HuH-7.5 (cell line): Measurements from ENCODE around the gene SLC9A3.

Experiments
- DNase-seq: peaks from one replicate; pipeline ENCODE4 v3.0.0; 2011; ENCODE audit warnings: low spot score

The SLC9A3 gene

DNA sequence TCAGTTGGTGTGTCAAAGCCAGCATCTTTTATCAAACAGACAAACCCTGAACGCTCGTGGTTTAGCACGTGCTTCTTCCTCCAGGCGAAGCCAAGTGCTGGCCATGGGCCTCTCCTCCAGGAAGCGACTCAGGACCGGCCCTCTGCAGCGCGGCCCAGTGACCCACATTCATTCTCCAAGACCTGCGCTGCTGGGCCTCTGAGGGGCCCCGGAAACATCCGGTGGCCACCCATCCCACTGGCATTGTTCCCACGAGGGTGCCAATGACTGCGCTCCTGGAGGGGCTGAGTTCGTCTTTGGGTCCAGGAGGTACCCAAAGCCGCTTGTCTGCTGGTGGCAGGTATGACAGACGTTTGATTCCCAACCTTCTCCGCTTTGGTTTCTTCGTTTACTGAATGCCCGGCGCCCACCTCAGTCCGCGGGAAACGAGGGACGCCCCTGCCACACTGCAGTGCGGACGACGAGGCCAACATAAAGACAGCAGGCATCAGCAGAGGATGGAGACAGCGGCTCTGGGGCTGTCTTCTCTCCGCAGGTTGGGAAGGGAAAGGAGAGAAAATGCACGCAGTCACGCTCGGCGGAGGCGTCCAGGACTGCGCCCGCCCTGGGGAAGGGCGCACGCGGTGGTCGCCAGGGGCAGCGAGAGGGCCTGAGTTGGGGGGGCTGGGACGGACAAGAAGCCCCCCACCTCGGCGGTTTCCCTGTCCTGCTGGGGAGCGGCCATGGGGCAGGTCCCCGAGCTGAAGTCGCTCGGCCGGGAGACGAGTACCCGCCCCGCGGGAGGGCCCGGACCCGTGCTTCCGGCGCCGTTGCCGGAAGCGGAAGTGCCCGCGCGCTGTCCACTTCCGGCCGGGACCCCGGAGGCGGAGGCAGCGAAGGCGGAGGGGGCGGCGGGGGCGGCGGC, 81.7 kb downstream of the SLC9A3 start, which contains the start of gene EXOC3:
EXOC3 (plus strand) TSS at position 842 of the 904 bp plus-strand sequence. CDS start 3,030 bp downstream, outside the sequence.
- DNase-seq: peak; percentile 89

DNA sequence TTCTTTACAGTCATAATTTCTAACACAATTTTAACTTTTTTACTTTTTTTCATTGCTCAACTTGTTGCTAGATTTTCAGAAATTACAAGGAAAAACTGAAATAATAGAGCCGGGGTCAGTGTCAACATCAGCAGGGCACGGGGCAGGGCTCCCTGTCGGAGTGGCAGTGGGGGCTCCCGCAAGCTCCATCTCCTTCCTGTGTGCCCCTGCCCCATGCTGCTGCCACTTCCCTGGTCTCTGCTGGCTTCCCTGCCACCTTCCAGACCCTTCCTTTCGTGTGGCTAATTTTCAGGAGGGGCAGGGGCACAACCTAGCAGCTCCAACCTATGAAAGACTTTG, 82.3 kb downstream of the SLC9A3 start:
- no peak for DNase-seq

GRCh38 chr5:440401-441201, 83.6 kb downstream of the SLC9A3 start:
- DNase-seq: no peak

GRCh38 chr5:439636-440035, 84.6 kb downstream of the SLC9A3 start:
- no peak for DNase-seq

DNA sequence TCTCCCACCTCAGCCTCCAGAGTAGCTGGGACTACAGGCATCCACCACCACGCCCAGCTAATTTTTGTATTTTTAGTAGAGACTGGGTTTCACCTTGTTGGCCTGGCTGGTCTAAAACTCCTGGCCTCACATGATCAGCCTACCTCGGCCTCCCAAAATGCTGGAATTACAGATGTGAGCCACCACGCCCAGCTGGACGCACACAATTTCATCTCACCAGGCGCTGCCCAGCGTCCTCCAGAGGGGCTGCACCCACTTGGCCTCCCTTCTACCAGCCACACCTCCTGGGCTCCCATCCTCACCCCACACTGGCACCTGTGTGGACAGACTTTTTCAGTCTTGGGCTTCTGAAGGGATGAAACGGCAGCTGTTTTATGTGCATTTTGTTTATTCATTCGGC, 85.1 kb downstream of the SLC9A3 start:
- DNase-seq: no peak

- no peak for DNase-seq
Measured at GRCh38 chr5:438481-438981, 85.7 kb downstream of the SLC9A3 start.

- DNase-seq: no peak
Measured at GRCh38 chr5:437281-437771, 86.9 kb downstream of the SLC9A3 start.

DNA sequence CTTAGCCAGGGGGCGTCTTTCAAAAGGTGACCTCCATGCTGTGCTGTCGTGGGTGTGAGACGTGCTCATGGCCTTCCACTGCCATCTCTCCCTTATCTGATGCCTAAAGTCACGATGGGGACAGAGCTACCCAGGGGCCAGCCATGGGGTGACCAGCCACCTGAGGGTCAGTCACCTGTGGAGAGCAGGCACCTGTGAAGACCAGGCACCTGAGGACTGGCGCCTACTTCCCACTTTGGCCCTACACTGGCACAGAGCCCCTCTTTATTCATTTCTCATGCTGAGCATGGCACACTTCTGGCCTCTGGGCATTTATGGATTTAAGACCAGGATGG, 87.6 kb downstream of the SLC9A3 start:
- no peak for DNase-seq

DNA sequence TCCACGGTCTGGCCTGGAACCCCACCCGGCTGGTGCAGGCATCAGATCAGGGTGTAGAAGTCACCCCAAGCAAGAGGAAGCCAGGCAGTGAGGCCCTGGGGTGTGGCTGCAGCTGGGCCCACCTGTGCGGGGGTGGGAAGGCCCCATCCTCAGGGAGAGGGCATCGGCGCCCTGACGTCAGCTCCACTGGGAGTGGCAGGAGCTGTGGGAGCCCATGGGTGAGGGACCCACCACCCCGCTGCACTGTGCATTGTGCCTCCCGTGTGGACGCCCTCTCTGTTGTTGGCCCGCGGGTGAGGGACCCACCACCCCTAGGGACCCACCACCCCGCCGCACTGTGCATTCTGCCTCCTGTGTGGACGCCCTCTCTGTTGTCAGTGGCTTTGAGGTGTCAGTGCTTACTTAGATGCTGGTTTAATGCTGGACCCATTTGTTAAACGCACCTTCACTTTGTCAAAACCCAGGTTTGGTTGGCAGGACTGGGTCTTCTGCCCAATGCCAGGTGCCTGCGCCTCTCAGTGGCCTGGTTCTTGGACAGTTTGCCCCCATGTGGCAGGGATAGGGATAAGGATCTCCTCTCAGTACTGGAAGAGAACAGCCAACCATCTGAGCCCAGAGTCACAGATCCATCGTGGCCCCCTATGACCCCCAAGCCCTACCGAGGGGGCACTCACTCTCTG, 88.1 kb downstream of the SLC9A3 start:
- DNase-seq: peak; percentile 67

DNA sequence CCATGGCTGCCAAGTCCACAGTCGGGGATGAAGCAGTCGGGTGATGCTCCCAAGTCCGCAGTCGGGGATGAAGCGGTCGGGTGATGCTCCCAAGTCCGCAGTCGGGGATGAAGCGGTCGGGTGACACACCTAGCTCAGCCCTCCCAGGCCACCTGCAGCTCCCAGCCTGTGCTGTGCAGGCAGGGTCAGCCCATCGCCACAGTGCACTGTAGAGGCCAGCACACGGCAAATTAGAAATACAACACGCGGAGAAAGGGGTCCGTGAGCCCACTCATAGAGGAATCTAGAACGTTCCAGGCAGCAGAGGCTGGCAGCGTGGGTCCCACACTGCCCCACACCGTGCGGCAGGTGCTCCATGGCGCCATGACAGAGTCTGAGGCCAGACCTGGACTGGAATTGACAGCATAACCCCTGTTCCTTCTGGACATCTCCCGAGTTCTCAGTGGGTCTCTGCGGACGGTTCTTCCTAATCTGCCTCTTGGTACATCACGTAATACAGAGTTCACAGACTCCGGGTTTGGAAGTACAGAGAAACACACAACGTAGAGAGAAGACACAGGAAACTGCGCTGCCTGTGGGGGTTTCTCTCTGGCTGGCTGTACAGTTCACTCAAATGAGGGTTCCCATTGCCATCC, 89.0 kb downstream of the SLC9A3 start:
- no peak for DNase-seq

- no peak for DNase-seq
Measured at GRCh38 chr5:434443-435146, 89.7 kb downstream of the SLC9A3 start.

DNA sequence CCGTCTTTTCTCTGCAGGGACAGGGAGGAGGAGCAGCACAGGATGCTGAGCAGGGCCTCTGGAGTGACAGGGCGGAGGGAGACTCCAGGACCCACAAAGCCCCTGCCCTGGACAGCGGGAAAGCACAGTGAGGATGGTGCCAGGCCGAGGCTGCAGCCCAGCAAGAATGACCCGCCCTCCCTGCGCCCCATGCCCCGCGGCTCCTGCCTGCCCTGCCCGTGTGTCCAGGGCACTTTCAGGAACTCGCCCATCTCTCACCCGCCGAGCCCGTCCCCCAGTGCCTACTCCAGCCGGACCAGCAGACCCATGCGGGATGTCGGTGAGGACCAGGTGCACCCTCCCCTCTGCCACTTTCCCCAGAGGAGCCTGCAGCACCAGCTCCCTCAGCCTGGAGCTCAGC, 90.4 kb downstream of the SLC9A3 start:
- DNase-seq: no peak

- no peak for DNase-seq
Measured at GRCh38 chr5:432928-433791, 91.1 kb downstream of the SLC9A3 start.

GRCh38 chr5:432201-432927, 91.9 kb downstream of the SLC9A3 start:
- DNase-seq: no peak

DNA sequence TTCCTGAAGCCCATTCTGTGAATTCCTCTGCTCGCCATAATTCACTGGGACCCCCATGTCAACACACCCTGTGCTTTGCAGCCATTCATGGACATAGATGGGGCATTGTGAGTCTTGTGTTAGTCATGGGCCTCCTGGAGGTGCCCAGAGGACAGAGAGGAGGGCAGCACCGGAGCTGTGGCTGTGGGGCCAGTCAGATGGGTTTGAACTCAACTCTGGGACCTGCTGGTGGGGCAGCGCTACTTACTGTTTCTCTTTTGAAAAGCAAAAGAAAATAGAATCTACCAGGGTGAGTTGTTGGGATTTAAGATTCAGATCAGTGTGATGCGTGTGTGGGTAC, 92.6 kb downstream of the SLC9A3 start:
- DNase-seq: no peak

DNA sequence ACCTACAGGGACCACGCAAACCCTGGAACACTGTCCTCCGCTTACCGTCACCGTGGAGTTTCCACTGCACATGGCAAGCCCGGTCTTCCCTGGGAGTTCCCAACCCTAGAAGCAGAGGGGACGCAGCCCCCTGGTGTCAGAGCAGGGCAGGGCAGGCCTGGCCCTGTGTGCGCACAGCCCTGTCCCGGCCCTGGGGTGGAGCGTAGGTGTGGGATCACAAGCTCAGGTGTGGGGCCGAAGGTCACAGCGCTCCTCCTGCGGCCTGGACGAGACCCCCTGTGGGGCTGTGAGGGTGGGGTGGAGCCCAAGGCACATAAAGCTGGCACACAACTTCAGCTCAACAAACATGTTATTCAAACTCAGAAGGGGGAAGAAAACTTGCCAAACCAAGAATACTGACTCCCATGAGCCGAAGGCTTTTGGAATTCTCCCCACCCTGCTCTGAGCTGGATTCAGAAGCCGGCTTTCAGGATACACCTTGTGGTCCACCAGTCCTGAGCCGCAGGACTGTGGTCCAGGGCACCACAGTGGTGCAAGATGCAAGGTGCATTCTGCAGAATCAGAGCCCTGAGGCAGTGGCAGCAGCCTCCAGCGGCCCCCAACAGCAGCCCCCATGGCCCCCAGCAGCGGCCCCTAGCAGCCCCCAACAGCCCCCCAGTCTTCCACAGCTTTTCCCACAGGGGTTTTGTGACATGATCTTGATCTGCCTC, 93.1 kb downstream of the SLC9A3 start:
- peak; percentile 95 for DNase-seq

GRCh38 chr5:430214-430925, 93.9 kb downstream of the SLC9A3 start:
- DNase-seq: no peak

- no peak for DNase-seq
Measured at GRCh38 chr5:429453-430188, 94.6 kb downstream of the SLC9A3 start.
